ENCODE results near the gene IL6ST.

The IL6ST gene

DNA sequence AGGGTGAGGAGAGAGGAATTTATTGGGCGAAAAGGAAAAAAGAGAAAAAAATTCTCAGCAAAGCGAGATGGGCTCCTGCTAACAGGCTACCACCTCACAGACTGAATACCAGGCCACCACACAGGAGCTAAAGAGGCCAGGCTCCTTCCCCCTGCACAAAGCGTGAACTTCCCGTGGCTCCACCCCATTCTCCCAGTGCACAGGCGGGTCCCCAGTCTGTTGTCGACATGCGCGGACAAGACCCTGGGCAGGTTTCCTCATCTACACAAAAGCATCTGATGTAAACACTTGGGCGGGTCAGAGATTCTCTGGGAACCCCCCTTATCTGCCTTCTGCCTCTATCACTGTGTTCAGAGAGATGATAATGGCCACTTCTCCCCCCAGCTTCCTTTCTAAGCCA, 109.4 kb downstream of the IL6ST start:
- no peak overlapping the region for H2AFZ ChIP-seq (ENCODE audit: low read depth)
- H4K20me1 ChIP-seq (ENCODE audit: insufficient read depth) = no peaks in the 10 kb centered on the region
- no peaks in the 10 kb centered on the region for H3K36me3 ChIP-seq (ENCODE audit: insufficient read depth)
- TF ChIP-seq, protein P1, sequence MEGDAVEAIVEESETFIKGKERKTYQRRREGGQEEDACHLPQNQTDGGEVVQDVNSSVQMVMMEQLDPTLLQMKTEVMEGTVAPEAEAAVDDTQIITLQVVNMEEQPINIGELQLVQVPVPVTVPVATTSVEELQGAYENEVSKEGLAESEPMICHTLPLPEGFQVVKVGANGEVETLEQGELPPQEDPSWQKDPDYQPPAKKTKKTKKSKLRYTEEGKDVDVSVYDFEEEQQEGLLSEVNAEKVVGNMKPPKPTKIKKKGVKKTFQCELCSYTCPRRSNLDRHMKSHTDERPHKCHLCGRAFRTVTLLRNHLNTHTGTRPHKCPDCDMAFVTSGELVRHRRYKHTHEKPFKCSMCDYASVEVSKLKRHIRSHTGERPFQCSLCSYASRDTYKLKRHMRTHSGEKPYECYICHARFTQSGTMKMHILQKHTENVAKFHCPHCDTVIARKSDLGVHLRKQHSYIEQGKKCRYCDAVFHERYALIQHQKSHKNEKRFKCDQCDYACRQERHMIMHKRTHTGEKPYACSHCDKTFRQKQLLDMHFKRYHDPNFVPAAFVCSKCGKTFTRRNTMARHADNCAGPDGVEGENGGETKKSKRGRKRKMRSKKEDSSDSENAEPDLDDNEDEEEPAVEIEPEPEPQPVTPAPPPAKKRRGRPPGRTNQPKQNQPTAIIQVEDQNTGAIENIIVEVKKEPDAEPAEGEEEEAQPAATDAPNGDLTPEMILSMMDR (conservative IDR thresholded peaks at IDR 0.05; ENCODE audit: low read depth, low read length) = no peak
- H3K27ac ChIP-seq = no peak overlapping the region
- no peaks in the 10 kb centered on the region for H3K4me1 ChIP-seq (ENCODE audit: low read depth, poor library complexity, severe bottlenecking)
- no peaks in the 10 kb centered on the region for H3K27me3 ChIP-seq (ENCODE audit: insufficient read depth, low read depth)
- no peak overlapping the region for H3K4me2 ChIP-seq
- no peaks in the 10 kb centered on the region for H3K79me2 ChIP-seq (ENCODE audit: insufficient read depth, low read depth)
- H3K4me3 ChIP-seq (IDR thresholded peaks at IDR 0.05; ENCODE audit: insufficient read depth, low read depth, low read length) = no peak overlapping the region
- no peak overlapping the region for H3K9ac ChIP-seq

All from KMS-11 (cell line).